Kidney tubule cell (primary cell): Measurements from ENCODE around the gene FAM219A.
A peak's percentile ranks its signal among the peaks of the same experiment; 100 is the strongest.
"Not testable (repeated sequence)": the region's sequence is repeated elsewhere in the genome, so short reads cannot be mapped to it uniquely, and the experiment has no call there.

Source experiments
- DNase-seq: peaks from one replicate; pipeline ENCODE4 v3.0.0-alpha.2; 2018; ENCODE audit warnings: low spot score

FAM219A gene

DNA sequence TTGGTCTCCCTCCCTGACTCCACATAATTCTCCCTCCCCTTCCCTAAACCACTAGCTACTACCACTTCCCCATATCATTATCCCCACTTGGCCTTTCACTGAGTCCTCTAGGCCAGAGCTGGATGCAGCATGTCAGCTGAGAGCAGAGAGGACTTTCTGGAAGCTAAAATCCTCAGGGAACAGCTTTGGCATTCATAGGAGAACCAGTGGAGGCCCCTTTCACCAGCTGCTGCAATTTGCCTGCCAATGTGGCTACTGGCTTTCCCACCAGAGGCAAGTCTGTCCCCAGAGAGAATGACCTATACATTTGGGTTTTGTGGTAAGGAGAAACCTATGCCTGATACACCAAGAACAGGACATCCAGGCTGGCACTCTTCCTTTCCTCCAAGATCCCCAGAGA, 14.4 kb downstream of the FAM219A start:
- no peak for DNase-seq

- no peak for DNase-seq
These were observed 14.8 kb downstream of the FAM219A start for GRCh38 chr9:34443533-34443932.

DNA sequence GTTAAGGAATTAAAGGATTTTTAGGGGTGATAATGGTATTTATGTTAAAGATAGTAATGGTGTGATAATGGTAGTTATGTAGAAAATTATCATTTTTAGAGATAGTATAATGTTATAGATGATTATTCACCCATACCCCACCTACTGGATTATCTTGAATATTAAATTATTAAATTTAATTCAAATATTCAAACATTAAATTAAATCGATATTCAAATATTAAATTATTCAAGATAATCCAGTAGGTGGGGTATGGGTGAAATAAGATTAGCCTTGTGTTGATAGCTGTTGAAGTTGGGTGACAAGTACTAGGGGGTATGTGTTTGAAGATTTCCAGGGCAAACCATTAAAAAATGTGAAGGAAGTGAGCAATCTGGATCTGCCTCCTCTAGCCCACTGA, 15.6 kb downstream of the FAM219A start:
- no peak for DNase-seq

- DNase-seq: no peak
These were observed 18.4 kb downstream of the FAM219A start for GRCh38 chr9:34440017-34440416.

DNA sequence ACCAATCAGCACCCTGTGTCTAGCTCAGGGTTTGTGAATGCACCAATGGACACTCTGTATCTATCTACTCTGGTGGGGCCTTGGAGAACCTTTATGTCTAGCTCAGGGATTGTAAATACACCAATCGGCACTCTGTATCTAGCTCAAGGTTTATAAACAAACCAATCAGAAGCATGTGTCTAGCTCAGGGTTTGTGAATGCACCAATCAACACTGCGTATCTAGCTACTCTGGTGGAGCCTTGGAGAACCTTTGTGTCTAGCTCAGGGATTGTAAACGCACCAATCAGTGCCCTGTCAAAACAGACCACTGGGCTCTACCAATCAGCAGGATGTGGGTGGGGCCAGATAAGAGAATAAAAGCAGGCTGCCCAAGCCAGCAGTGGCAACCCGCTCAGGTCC, 19.9 kb downstream of the FAM219A start:
- not testable (repeated sequence) for DNase-seq

- DNase-seq: not testable (repeated sequence)
These were observed 20.5 kb downstream of the FAM219A start for GRCh38 chr9:34437926-34438307.

DNA sequence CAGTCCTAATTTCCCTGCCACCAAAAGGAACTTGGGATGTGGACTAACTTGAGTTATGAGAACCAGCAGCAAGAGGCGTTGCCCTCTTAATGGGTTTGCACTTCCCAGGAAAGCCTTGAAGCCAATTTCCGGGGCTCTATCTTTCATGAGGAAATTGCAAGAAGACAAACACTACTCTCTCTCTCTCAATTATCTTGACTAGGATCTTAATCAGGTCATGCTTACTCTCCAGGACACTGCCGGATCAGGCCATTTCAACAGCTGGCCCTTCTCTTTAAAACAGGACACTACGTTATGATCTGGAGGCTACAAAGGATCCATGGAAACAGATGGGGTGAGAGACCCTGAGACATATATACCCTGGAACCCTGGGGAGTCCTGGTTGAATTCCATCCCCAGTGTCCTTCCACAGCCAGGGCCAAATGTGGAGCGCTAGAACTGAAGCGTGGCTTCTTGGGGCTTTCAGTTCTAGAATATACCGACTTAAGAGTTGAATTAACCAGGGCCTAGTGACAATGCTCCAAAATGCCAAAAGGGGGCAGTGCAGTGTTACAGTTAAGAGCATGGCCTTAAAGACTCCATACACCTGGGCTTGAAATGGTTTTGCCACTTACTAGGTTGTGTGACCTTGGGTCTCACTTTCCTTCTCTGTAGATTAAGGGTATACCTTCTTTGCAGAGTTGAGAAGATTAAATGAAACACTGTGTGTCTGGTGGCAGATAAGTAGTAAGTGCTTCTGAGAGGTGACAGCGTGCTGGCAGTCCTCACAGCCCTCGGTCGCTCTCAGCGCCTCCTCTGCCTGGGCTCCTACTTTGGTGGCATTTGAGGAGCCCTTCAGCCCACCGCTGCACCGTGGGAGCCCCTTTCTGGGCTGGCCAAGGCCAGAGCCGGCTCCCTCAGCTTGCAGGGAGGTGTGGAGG, 21.1 kb downstream of the FAM219A start:
- peak; percentile 72 for DNase-seq

GRCh38 chr9:34431667-34432066, 26.7 kb downstream of the FAM219A start:
- no peak for DNase-seq

DNA sequence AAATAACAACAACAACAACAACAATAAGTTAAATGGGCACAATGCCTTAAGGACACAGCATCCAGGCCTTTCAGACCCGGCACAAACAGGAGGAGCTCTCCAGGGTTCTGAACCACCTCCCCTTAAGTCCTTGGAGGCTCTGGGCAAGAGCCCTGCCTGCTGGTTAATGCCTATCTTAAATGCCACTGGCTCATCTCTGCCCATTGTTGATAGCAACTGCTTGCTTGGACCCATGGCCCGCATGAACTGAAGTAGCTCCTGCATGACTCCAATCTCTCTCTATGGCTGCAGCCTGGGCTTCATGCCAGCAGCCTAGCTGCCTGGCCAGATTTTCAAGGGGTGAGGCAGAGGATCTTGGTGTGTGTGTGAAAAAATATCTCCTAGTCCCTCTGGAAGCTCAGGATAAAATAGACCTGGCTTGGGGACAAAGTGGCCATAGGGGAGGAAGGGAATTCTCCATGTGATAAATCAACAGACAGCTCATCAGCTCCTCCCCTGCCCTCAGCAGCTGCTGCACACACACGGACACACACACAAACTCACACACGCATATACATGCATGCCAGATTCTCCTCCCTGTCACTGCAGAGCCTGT, 27.4 kb downstream of the FAM219A start:
- peak; percentile 81 for DNase-seq

DNA sequence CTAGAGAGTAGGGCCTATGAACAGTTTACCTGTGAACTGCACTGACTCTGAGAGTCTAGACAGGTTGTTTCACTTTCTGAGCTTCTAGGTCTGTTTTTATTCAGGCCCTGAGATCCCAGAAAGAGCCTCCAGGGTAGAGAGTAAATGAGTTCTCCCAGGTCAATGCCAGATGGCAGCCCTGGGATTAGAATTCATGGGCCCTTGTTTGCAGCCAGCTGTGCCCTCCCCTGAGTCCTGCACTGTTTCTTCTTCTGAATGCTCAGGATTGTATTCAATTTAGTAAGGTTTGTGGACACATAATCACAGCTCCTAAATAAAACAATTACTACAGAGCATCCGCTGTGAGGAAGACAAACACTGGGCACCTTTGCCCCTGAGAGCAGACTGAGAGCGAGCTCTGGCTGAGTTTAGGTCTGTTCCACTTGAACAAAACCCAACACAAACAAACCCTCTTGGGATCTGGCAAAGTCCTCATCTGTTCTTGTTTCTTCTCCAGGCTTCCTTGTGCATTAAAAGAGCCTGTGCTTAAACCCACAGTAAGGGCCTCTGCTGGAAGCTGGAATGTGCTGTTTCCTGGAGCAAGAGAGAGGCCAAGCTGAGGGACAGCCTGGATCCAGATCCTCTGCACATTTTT, 29.9 kb downstream of the FAM219A start:
- no peak for DNase-seq

- no peak for DNase-seq
These were observed 31.9 kb downstream of the FAM219A start for GRCh38 chr9:34426347-34427074.

- no peak for DNase-seq
These were observed 38.5 kb downstream of the FAM219A start for GRCh38 chr9:34419716-34420504.

- no peak for DNase-seq
These were observed 40.6 kb downstream of the FAM219A start for GRCh38 chr9:34417734-34418133.

DNA sequence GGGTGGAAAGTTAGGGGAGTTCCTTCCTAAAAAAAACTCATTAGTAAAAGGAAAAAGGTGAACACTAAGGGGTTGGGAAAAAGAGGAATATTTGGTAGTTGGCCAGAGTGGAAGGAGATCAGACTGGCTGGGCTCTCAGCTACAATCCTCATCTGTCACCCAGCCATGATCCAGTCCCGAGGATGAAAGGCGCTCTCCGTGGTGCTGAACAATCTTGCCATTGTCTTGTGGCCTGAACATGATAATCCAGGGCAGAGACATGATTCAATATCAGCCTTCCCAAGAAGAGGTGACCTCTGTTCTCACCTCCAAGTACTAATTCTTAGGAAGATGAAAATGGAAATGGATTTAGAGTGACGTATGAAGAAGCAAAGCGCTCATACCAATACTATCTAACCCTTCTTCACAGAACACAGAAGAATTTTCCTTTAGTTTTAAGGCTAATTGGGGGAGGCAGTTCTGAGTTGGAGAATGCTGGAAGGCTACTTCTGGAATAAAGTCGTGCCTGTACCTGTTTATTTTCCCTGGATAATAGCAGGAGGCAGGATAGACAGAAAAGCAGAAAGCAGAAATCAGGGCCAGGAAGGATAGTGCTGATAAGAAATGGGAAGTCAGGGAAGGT, 45.0 kb downstream of the FAM219A start:
- peak; percentile 39 for DNase-seq

GRCh38 chr9:34412336-34412735, 46.0 kb downstream of the FAM219A start:
- DNase-seq: no peak

- no peak for DNase-seq
These were observed 49.2 kb downstream of the FAM219A start for GRCh38 chr9:34409154-34409553.

GRCh38 chr9:34408173-34408572, 50.2 kb downstream of the FAM219A start:
- no peak for DNase-seq

- no peak for DNase-seq
These were observed 52.2 kb downstream of the FAM219A start for GRCh38 chr9:34406219-34406618.

GRCh38 chr9:34405719-34406118, 52.7 kb downstream of the FAM219A start:
- DNase-seq: peak; percentile 6

GRCh38 chr9:34403554-34404380, 54.6 kb downstream of the FAM219A start:
- DNase-seq: peak; percentile 94
